ENCODE results near the gene ACCSL.
A peak's percentile ranks its signal among the peaks of the same experiment; 100 is the strongest.

Gene ACCSL

GRCh38 chr11:44083906-44084305, 36.1 kb downstream of the ACCSL start:
- DNase-seq: no peak
- intact Hi-C loops (cut with DNase I): no loop called here

GRCh38 chr11:44085330-44085729, 37.5 kb downstream of the ACCSL start:
- intact Hi-C loops (cut with DNase I): no loop called here
- peak in 1 of 42 donors; percentile 7 for DNase-seq

- intact Hi-C loops (cut with DNase I): no loop called here
- DNase-seq: no peak
Measured at GRCh38 chr11:44088377-44088776, 40.6 kb downstream of the ACCSL start.

- intact Hi-C loops (cut with DNase I): no loop called here
Measured at GRCh38 chr11:44088871-44089270, 41.1 kb downstream of the ACCSL start.

GRCh38 chr11:44090539-44090938, 42.8 kb downstream of the ACCSL start:
- DNase-seq: no peak
- intact Hi-C loops (cut with DNase I): loop anchor here (10.0 kb wide), 1 partner anchor 824 kb away; no protein-coding TSS in a partner anchor

More at GRCh38 chr11:44088871-44089270, 41.1 kb downstream of the ACCSL start:
- no peak for DNase-seq

GRCh38 chr11:44094260-44094868, 46.6 kb downstream of the ACCSL start:
- intact Hi-C loops (cut with DNase I): loop anchor here (10.0 kb wide), 1 partner anchor 820 kb away; no protein-coding TSS in a partner anchor
- DNase-seq: peak; percentile 64 to 97 (median 86)

GRCh38 chr11:44095506-44096359, 48.0 kb downstream of the ACCSL start, which contains the start of gene EXT2:
Gene EXT2, plus strand, starts transcription at chr11:44095678. Its CDS starts 12,035 bp downstream, at chr11:44107713.
- intact Hi-C loops (cut with DNase I): loop anchor here (10.0 kb wide), 1 partner anchor 819 kb away; no protein-coding TSS in a partner anchor
- DNase-seq: peak; percentile 66 to 96 (median 90)

- intact Hi-C loops (cut with DNase I): loop anchor here (10.0 kb wide), 1 partner anchor 818 kb away; no protein-coding TSS in a partner anchor
- peak in 2 of 42 donors; percentile 2 to 37 for DNase-seq
Measured at GRCh38 chr11:44096360-44097185, 48.8 kb downstream of the ACCSL start.

- DNase-seq: peak in 1 of 42 donors; percentile 16
- intact Hi-C loops (cut with DNase I): loop anchor here (10.0 kb wide), 1 partner anchor 817 kb away; no protein-coding TSS in a partner anchor
Measured at GRCh38 chr11:44097821-44098220, 50.0 kb downstream of the ACCSL start.

- no peak for DNase-seq
- intact Hi-C loops (cut with DNase I): no loop called here
Measured at GRCh38 chr11:44101098-44101497, 53.3 kb downstream of the ACCSL start.

GRCh38 chr11:44104481-44105294, 56.9 kb downstream of the ACCSL start:
- no peak for DNase-seq
- intact Hi-C loops (cut with DNase I): no loop called here

GRCh38 chr11:44108260-44108659, 60.5 kb downstream of the ACCSL start:
- peak in 6 of 42 donors; percentile 7 to 58 (median 36) for DNase-seq
- intact Hi-C loops (cut with DNase I): no loop called here
